GM12891 (cell line): Measurements from ENCODE around the gene EBP.
"Not testable (repeated sequence)": the region's sequence is repeated elsewhere in the genome, so short reads cannot be mapped to it uniquely, and the experiment has no call there.

Source experiments
- DNase-seq: peaks from one replicate; pipeline ENCODE4 v3.0.0; 2011; ENCODE audit warnings: low spot score; ENCODE audit not compliant: insufficient read length
- FAIRE-seq: peaks from 2 replicates; lab custom pipeline; 2011; peaks lifted over from hg19 to GRCh38; lab: Jason Lieb, UNC
- PAX5 ChIP-seq: IDR thresholded peaks from 2 replicates; pipeline ENCODE4 v1.6.1; 2011; ENCODE audit warnings: low read length, moderate library complexity, mild to moderate bottlenecking; ENCODE audit not compliant: insufficient read depth, severe bottlenecking
- POLR2A ChIP-seq: IDR thresholded peaks from 2 replicates; pipeline ENCODE4 v1.6.1; 2011; ENCODE audit warnings: low read depth, low read length, control low read depth
- POLR2AphosphoS5 ChIP-seq: IDR thresholded peaks from 2 replicates; pipeline ENCODE4 v1.6.1; 2011; ENCODE audit warnings: low read depth, low read length, control low read depth
- POU2F2 ChIP-seq: IDR thresholded peaks from 2 replicates; pipeline ENCODE4 v1.6.1; 2011; ENCODE audit warnings: low read depth, mild to moderate bottlenecking, control low read depth, low read length, moderate library complexity
- SPI1 ChIP-seq: IDR thresholded peaks from 2 replicates; pipeline ENCODE4 v1.6.1; 2011; ENCODE audit warnings: low read depth, low read length, control low read depth
- TAF1 ChIP-seq: IDR thresholded peaks from 2 replicates; pipeline ENCODE4 v1.6.1; 2011; ENCODE audit warnings: low read depth, low read length, control low read depth

The EBP gene

GRCh38 chrX:48520455-48520854, 1.2 kb upstream of the EBP start:
- TF ChIP-seq POU2F2 (no peak), PAX5 (no peak), POLR2A (no peak), TAF1 (no peak), POLR2AphosphoS5 (no peak), SPI1 (no peak)

GRCh38 chrX:48520976-48521352, 644 bp upstream of the EBP start:
- FAIRE-seq (no peak), DNase-seq (no peak)
- no peak for TF ChIP-seq SPI1
- no peak for TF ChIP-seq TAF1
- TF ChIP-seq PAX5: no peak
- TF ChIP-seq POLR2A: no peak
- TF ChIP-seq POLR2AphosphoS5: no peak
- no peak for TF ChIP-seq POU2F2

More at GRCh38 chrX:48520455-48520854, 1.2 kb upstream of the EBP start:
- FAIRE-seq: peak; percentile 56
- no peak for DNase-seq

- no peak for DNase-seq
- no peak for FAIRE-seq
- TF ChIP-seq PAX5: no peak
- TF ChIP-seq SPI1: no peak
- no peak for TF ChIP-seq POU2F2
- no peak for TF ChIP-seq POLR2AphosphoS5
- TF ChIP-seq TAF1: no peak
- TF ChIP-seq POLR2A: no peak
Measured at GRCh38 chrX:48522291-48522690, 683 bp downstream of the EBP start.

- DNase-seq (no peak), FAIRE-seq (peak; percentile 56)
- no peak for TF ChIP-seq POLR2AphosphoS5
- TF ChIP-seq TAF1: no peak
- no peak for TF ChIP-seq PAX5
- no peak for TF ChIP-seq SPI1
- no peak for TF ChIP-seq POLR2A
- no peak for TF ChIP-seq POU2F2
Measured at GRCh38 chrX:48523682-48524081, 2.1 kb downstream of the EBP start.

GRCh38 chrX:48525853-48526252, 4.2 kb downstream of the EBP start:
- DNase-seq, FAIRE-seq: not testable (repeated sequence)

GRCh38 chrX:48530736-48531135, 9.1 kb downstream of the EBP start:
- no peak for DNase-seq

GRCh38 chrX:48531358-48531959, 9.9 kb downstream of the EBP start:
- no peak for DNase-seq
- no peak for TF ChIP-seq POLR2A
- TF ChIP-seq PAX5: no peak
- TF ChIP-seq POU2F2: no peak
- TF ChIP-seq SPI1: no peak
- no peak for TF ChIP-seq POLR2AphosphoS5
- TF ChIP-seq TAF1: no peak
- peak; percentile 66 for FAIRE-seq

More at GRCh38 chrX:48530736-48531135, 9.1 kb downstream of the EBP start:
- no peak for TF ChIP-seq POU2F2
- FAIRE-seq: peak; percentile 35

GRCh38 chrX:48532161-48532560, 10.6 kb downstream of the EBP start:
- TF ChIP-seq TAF1 (no peak), POU2F2 (no peak), POLR2A (no peak), SPI1 (no peak), PAX5 (no peak), POLR2AphosphoS5 (no peak)
- DNase-seq (no peak), FAIRE-seq (peak; percentile 66)

- FAIRE-seq (no peak), DNase-seq (no peak)
- TF ChIP-seq PAX5: no peak
- TF ChIP-seq POLR2AphosphoS5: no peak
- TF ChIP-seq SPI1: no peak
- no peak for TF ChIP-seq TAF1
Measured at GRCh38 chrX:48533165-48533564, 11.6 kb downstream of the EBP start.

- FAIRE-seq (no peak), DNase-seq (no peak)
- no peak for TF ChIP-seq PAX5
- no peak for TF ChIP-seq POLR2AphosphoS5
- TF ChIP-seq TAF1: no peak
- no peak for TF ChIP-seq POU2F2
- TF ChIP-seq SPI1: no peak
- no peak for TF ChIP-seq POLR2A
Measured at GRCh38 chrX:48538641-48539344, 17.2 kb downstream of the EBP start.

GRCh38 chrX:48539345-48540027, 17.9 kb downstream of the EBP start, which contains the start of gene TBC1D25:
TBC1D25 (plus strand) TSS chrX:48539714; CDS start chrX:48539798, 84 bp downstream.
- TF ChIP-seq POU2F2 (no peak), TAF1 (peak; percentile 16; the same call in 1 of the 2 replicates)
- DNase-seq (peak; percentile 59), FAIRE-seq (peak; percentile 97)
